GM10266 (cell line): ENCODE results near the gene ZBED1.
"Not testable (repeated sequence)": the region's sequence is repeated elsewhere in the genome, so short reads cannot be mapped to it uniquely, and the experiment has no call there.

ENCODE experiments used
- DNase-seq: peaks from one replicate; pipeline ENCODE4 v3.0.0; 2012; ENCODE audit errors: extremely low spot score
- CTCF ChIP-seq: IDR thresholded peaks from 2 replicates; pipeline ENCODE4 v1.5.1; 2012; ENCODE audit warnings: mild to moderate bottlenecking, low read depth; ENCODE audit not compliant: control insufficient read depth, insufficient read depth; ENCODE audit errors: missing control alignments

ZBED1 gene

GRCh38 chrX:2484721-2485648 lies 15.8 kb downstream of the ZBED1 start:
- TF ChIP-seq CTCF = no peak
- DNase-seq = no peak

GRCh38 chrX:2484256-2484655 lies 16.5 kb downstream of the ZBED1 start:
- TF ChIP-seq CTCF = no peak
- no peak for DNase-seq

GRCh38 chrX:2483398-2484060 lies 17.2 kb downstream of the ZBED1 start:
- TF ChIP-seq CTCF = no peak
- DNase-seq = no peak

- DNase-seq = not testable (repeated sequence)
Measured at GRCh38 chrX:2481597-2481996, 19.2 kb downstream of the ZBED1 start.

- not testable (repeated sequence) for DNase-seq
Measured at GRCh38 chrX:2479982-2480381, 20.8 kb downstream of the ZBED1 start.

- no peak for DNase-seq
- no peak for TF ChIP-seq CTCF
Measured at GRCh38 chrX:2479420-2479780, 21.4 kb downstream of the ZBED1 start.

- no peak for DNase-seq
- no peak for TF ChIP-seq CTCF
Measured at GRCh38 chrX:2478546-2479419, 22.0 kb downstream of the ZBED1 start.

GRCh38 chrX:2477313-2477712 lies 23.5 kb downstream of the ZBED1 start:
- DNase-seq = not testable (repeated sequence)
